ENCODE data around the gene THAP9. TPM values are rescaled to one million over a fixed set of nuclear protein-coding genes. Genes with fewer than 3 reads are reported as not detected.

THAP9 gene
- total and polyA plus RNA-seq, 3 donors from 2014 or later: 18.0 to 29.0 (median 21.7) TPM

DNA sequence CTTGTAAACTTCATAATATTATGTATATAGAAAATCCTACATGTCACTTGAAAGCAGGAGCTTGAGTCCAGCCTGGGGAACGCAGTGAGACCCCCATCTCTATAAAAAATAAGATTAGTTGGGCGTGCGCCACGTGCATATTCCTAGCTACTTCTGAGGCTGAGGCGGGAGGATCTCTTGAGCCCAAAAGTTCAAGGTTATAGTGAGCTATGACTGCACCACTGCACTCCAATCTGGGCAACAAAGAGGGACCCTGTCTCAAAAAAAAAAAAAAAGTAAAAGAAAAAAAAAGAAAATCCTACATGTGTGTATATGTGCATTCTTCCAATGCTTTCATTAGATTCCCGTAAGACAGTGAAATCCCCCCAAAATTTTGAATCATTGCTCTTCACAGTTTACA, 11.2 kb upstream of the THAP9 start:
- no peak for TF ChIP-seq POLR2A (IDR thresholded peaks at IDR 0.05)
- TF ChIP-seq, protein P1, sequence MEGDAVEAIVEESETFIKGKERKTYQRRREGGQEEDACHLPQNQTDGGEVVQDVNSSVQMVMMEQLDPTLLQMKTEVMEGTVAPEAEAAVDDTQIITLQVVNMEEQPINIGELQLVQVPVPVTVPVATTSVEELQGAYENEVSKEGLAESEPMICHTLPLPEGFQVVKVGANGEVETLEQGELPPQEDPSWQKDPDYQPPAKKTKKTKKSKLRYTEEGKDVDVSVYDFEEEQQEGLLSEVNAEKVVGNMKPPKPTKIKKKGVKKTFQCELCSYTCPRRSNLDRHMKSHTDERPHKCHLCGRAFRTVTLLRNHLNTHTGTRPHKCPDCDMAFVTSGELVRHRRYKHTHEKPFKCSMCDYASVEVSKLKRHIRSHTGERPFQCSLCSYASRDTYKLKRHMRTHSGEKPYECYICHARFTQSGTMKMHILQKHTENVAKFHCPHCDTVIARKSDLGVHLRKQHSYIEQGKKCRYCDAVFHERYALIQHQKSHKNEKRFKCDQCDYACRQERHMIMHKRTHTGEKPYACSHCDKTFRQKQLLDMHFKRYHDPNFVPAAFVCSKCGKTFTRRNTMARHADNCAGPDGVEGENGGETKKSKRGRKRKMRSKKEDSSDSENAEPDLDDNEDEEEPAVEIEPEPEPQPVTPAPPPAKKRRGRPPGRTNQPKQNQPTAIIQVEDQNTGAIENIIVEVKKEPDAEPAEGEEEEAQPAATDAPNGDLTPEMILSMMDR (IDR thresholded peaks at IDR 0.05): no peak
- Histone ChIP-seq H3K4me3 (peak overlapping the region in 1 of 2 donors; percentile 90), H3K36me3 (ENCODE audit: low read depth, missing control alignments) (no peaks in the 10 kb centered on the region), H3K27me3 (no peaks in the 10 kb centered on the region), H3K4me1 (peaks cover 18% of the 10 kb centered on the region), H3K9me3 (no peaks in the 10 kb centered on the region), H3K27ac (peak overlapping the region in 1 of 2 donors; percentile 95)
- intact Hi-C loops (cut with DNase I; ENCODE audit: low total_unique reads): no loop called here
- 28 to 30% methylated on average over 6 of the region's 6 CpGs for WGBS, 2 donors
- no peak for DNase-seq

DNA sequence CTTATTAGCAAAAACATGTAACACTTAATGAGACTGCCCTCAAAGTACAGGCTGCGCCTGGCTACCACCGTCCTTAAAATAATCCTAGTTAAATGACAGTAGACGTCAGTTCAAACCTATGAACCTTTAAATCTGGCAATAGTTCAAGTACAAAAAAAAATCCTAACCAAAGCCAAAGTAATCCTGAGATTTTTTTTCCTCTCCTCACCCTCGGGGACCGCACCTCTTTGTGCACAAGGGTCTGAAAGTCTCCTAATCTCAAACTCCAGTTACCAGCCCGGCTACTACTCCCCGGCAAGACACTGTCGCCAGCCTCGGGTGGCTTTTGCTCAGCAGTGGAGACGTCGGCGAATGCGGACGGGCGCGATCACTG, 10.0 kb upstream of the THAP9 start:
- peak overlapping the region; percentile 86 to 95 for H3K27ac ChIP-seq
- H3K27me3 ChIP-seq: no peaks in the 10 kb centered on the region
- DNase-seq: no peak
- intact Hi-C loops (cut with DNase I; ENCODE audit: low total_unique reads): loop anchor here (10.0 kb wide), 1 partner anchor 144 kb away; the partner anchor contains the start of gene COPS4
- no peaks in the 10 kb centered on the region for H3K36me3 ChIP-seq (ENCODE audit: low read depth, missing control alignments)
- H3K4me1 ChIP-seq: peaks cover 18% of the 10 kb centered on the region
- 0 to 2% methylated on average over 9 to 16 of the region's 16 CpGs for WGBS, 2 donors
- no peaks in the 10 kb centered on the region for H3K9me3 ChIP-seq
- TF ChIP-seq, protein P1 (IDR thresholded peaks at IDR 0.05): no peak
- TF ChIP-seq POLR2A (IDR thresholded peaks at IDR 0.05): no peak
- peak overlapping the region; percentile 79 to 90 for H3K4me3 ChIP-seq

- Histone ChIP-seq H3K27me3 (no peaks in the 10 kb centered on the region), H3K36me3 (ENCODE audit: low read depth, missing control alignments) (no peaks in the 10 kb centered on the region), H3K4me3 (peak within 1 kb of the TSS; percentile 79 to 90), H3K9me3 (no peaks in the 10 kb centered on the region), H3K27ac (peak within 1 kb of the TSS; percentile 86 to 95), H3K4me1 (peaks cover 17% of the 10 kb centered on the region)
- intact Hi-C loops (cut with DNase I; ENCODE audit: low total_unique reads): loop anchor here (10.0 kb wide), 1 partner anchor 144 kb away; the partner anchor contains the start of gene COPS4
- peak; percentile 86 for TF ChIP-seq POLR2A (IDR thresholded peaks at IDR 0.05)
- TF ChIP-seq, protein P1 (IDR thresholded peaks at IDR 0.05): no peak
- peak; percentile 96 for DNase-seq
- WGBS, 2 donors: 0 to 1% methylated on average over 33 to 71 of the region's 71 CpGs
Observed at GRCh38 chr4:82890901-82891706, 9.4 kb upstream of the THAP9 start, which contains the start of gene SEC31A. SEC31A (minus strand) TSS chr4:82891153; CDS start chr4:82881936, 9,217 bp downstream.

DNA sequence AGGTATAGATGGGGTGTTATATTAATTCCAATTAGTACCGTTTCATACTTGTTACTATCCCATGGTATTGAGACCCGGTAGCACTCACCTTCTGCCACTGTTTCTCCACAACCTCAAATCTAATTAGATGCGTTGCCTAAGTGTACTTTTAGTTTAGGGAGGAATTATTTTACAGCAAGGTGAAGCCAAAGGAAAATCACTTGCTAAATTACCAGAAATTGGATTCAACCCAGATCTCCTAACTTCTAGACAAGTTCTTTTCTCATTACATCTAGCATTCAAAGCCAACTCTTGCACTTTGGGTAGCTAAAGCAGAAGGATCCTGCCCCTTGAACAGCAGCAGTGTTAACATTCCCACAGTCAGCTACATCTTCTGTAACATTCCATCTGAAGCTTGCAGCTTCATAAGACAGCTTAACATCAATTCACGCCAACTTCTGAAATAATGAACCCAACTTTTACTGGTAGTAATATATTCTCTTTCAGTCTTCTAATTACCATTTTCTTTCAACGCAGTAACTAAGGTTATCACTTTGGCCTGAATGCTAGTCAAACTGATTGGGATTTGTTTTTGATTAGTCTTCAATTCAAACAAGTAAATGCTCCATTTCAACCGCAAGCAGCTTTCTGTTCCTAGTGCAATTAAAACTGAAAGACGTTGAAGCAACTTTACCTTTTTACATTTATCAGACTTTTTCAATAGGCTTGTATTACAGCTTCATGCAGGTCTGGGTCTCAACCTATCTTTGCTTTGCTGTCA, 8.6 kb upstream of the THAP9 start:
- intact Hi-C loops (cut with DNase I; ENCODE audit: low total_unique reads): loop anchor here (10.0 kb wide), 1 partner anchor 143 kb away; the partner anchor contains the start of gene COPS4
- 12 to 27% methylated on average over 7 of the region's 7 CpGs for WGBS, 2 donors
- TF ChIP-seq POLR2A (IDR thresholded peaks at IDR 0.05): no peak
- TF ChIP-seq, protein P1 (IDR thresholded peaks at IDR 0.05): no peak
- H3K27me3 ChIP-seq: no peaks in the 10 kb centered on the region
- peaks cover 11% of the 10 kb centered on the region for H3K4me1 ChIP-seq
- peak overlapping the region; percentile 79 to 90 for H3K4me3 ChIP-seq
- H3K27ac ChIP-seq: peak overlapping the region; percentile 86 to 95
- H3K36me3 ChIP-seq (ENCODE audit: low read depth, missing control alignments): no peaks in the 10 kb centered on the region
- no peaks in the 10 kb centered on the region for H3K9me3 ChIP-seq
- DNase-seq: no peak
